GM18909 (cell line): ENCODE results near the gene MGRN1.

ENCODE experiments used
- ATAC-seq: cut with Tn5 transposase; IDR thresholded peaks from one replicate; pipeline ENCODE4 v1.9.1; 2021; ENCODE audit warnings: mild to moderate bottlenecking; ENCODE audit not compliant: unreplicated experiment, poor library complexity

Gene MGRN1

GRCh38 chr16:4667203-4667963 is 42.8 kb downstream of the MGRN1 start:
- no peak for ATAC-seq

- ATAC-seq, result no peak
Measured at GRCh38 chr16:4668313-4668960, 43.8 kb downstream of the MGRN1 start.

GRCh38 chr16:4673387-4674046 is 48.9 kb downstream of the MGRN1 start:
- ATAC-seq, result no peak

GRCh38 chr16:4674926-4675530 is 50.4 kb downstream of the MGRN1 start:
- ATAC-seq, result no peak

- no peak for ATAC-seq
Measured at GRCh38 chr16:4675864-4676786, 51.5 kb downstream of the MGRN1 start.

- ATAC-seq, result no peak
Measured at GRCh38 chr16:4676831-4677230, 52.2 kb downstream of the MGRN1 start.

- no peak for ATAC-seq
Measured at GRCh38 chr16:4677390-4677789, 52.8 kb downstream of the MGRN1 start.

GRCh38 chr16:4677994-4678393 is 53.4 kb downstream of the MGRN1 start:
- no peak for ATAC-seq

- no peak for ATAC-seq
Measured at GRCh38 chr16:4678596-4678995, 54.0 kb downstream of the MGRN1 start.

- no peak for ATAC-seq
Measured at GRCh38 chr16:4679156-4679849, 54.7 kb downstream of the MGRN1 start.

- ATAC-seq, result no peak
Measured at GRCh38 chr16:4679850-4680636, 55.4 kb downstream of the MGRN1 start.

- no peak for ATAC-seq
Measured at GRCh38 chr16:4680673-4681470, 56.2 kb downstream of the MGRN1 start.

GRCh38 chr16:4681471-4682083 is 57.0 kb downstream of the MGRN1 start:
- ATAC-seq, result no peak

GRCh38 chr16:4682084-4682591 is 57.5 kb downstream of the MGRN1 start:
- no peak for ATAC-seq

GRCh38 chr16:4682616-4683254 is 58.1 kb downstream of the MGRN1 start:
- ATAC-seq, result no peak

GRCh38 chr16:4683255-4684057 is 58.8 kb downstream of the MGRN1 start:
- ATAC-seq, result no peak
